GM10847 (cell line): Measurements from ENCODE around the gene DTD2.

ENCODE experiments used
- POLR2A ChIP-seq: IDR thresholded peaks from 2 replicates; pipeline ENCODE4 v1.6.1; 2011; ENCODE audit not compliant: insufficient read length; ENCODE audit errors: extremely low read depth

The DTD2 gene

GRCh38 chr14:31419967-31420318, 37.4 kb downstream of the DTD2 start:
- no peak for TF ChIP-seq POLR2A

GRCh38 chr14:31419179-31419966, 37.9 kb downstream of the DTD2 start:
- no peak for TF ChIP-seq POLR2A

- TF ChIP-seq POLR2A: no peak
Observed at GRCh38 chr14:31418440-31418839, 38.9 kb downstream of the DTD2 start.

GRCh38 chr14:31414190-31414833, 43.0 kb downstream of the DTD2 start:
- no peak for TF ChIP-seq POLR2A

- no peak for TF ChIP-seq POLR2A
Observed at GRCh38 chr14:31411218-31411727, 46.0 kb downstream of the DTD2 start.

GRCh38 chr14:31410048-31410650, 47.2 kb downstream of the DTD2 start:
- no peak for TF ChIP-seq POLR2A

- TF ChIP-seq POLR2A: no peak
Observed at GRCh38 chr14:31408421-31408820, 48.9 kb downstream of the DTD2 start.

- TF ChIP-seq POLR2A: no peak
Observed at GRCh38 chr14:31405599-31406232, 51.6 kb downstream of the DTD2 start.

GRCh38 chr14:31405106-31405505, 52.2 kb downstream of the DTD2 start:
- no peak for TF ChIP-seq POLR2A

- TF ChIP-seq POLR2A: no peak
Observed at GRCh38 chr14:31403707-31404106, 53.6 kb downstream of the DTD2 start.

- no peak for TF ChIP-seq POLR2A
Observed at GRCh38 chr14:31402764-31403439, 54.4 kb downstream of the DTD2 start.

- no peak for TF ChIP-seq POLR2A
Observed at GRCh38 chr14:31401369-31401932, 55.9 kb downstream of the DTD2 start.

- TF ChIP-seq POLR2A: no peak
Observed at GRCh38 chr14:31400031-31400638, 57.2 kb downstream of the DTD2 start.
